GM18499 (cell line): ENCODE results near the gene RSPH9.
"Not testable (repeated sequence)": the region's sequence is repeated elsewhere in the genome, so short reads cannot be mapped to it uniquely, and the experiment has no call there.

Experiments used
- ATAC-seq: cut with Tn5 transposase; IDR thresholded peaks from one replicate; pipeline ENCODE4 v1.9.1; 2021; ENCODE audit warnings: moderate number of reproducible peaks; ENCODE audit not compliant: insufficient read depth, unreplicated experiment

RSPH9 gene

GRCh38 chr6:43628393-43629103 is 16.3 kb upstream of the RSPH9 start:
- no peak for ATAC-seq

- peak; percentile 52 for ATAC-seq
Measured at GRCh38 chr6:43629104-43629504, 15.7 kb upstream of the RSPH9 start, which contains the start of gene GTPBP2. GTPBP2 (minus strand) TSS chr6:43629264; CDS start chr6:43629162, 102 bp downstream.

GRCh38 chr6:43629505-43630300 is 15.1 kb upstream of the RSPH9 start:
- peak; percentile 59 for ATAC-seq

GRCh38 chr6:43630980-43631619 is 13.7 kb upstream of the RSPH9 start:
- ATAC-seq = no peak

- ATAC-seq = not testable (repeated sequence)
Measured at GRCh38 chr6:43633002-43633401, 11.8 kb upstream of the RSPH9 start.

- ATAC-seq = no peak
Measured at GRCh38 chr6:43634702-43635303, 10.0 kb upstream of the RSPH9 start.

- ATAC-seq = no peak
Measured at GRCh38 chr6:43635387-43636307, 9.2 kb upstream of the RSPH9 start, which contains the start of gene MAD2L1BP. MAD2L1BP (plus strand) TSS chr6:43635840; CDS start chr6:43635876, 36 bp downstream.

- ATAC-seq = no peak
Measured at GRCh38 chr6:43636308-43636659, 8.6 kb upstream of the RSPH9 start.

GRCh38 chr6:43639984-43640800 is 4.6 kb upstream of the RSPH9 start:
- no peak for ATAC-seq

- ATAC-seq = no peak
Measured at GRCh38 chr6:43645613-43645964, 753 bp downstream of the RSPH9 start.

- ATAC-seq = no peak
Measured at GRCh38 chr6:43647613-43648012, 2.8 kb downstream of the RSPH9 start.

- no peak for ATAC-seq
Measured at GRCh38 chr6:43648248-43648647, 3.4 kb downstream of the RSPH9 start.

- ATAC-seq = not testable (repeated sequence)
Measured at GRCh38 chr6:43652822-43653221, 8.0 kb downstream of the RSPH9 start.

GRCh38 chr6:43657221-43657802 is 12.5 kb downstream of the RSPH9 start:
- no peak for ATAC-seq

GRCh38 chr6:43658161-43658560 is 13.3 kb downstream of the RSPH9 start:
- no peak for ATAC-seq

- not testable (repeated sequence) for ATAC-seq
Measured at GRCh38 chr6:43662948-43663347, 18.1 kb downstream of the RSPH9 start.

GRCh38 chr6:43665376-43665775 is 20.5 kb downstream of the RSPH9 start:
- no peak for ATAC-seq

GRCh38 chr6:43666196-43666920 is 21.5 kb downstream of the RSPH9 start:
- no peak for ATAC-seq
